BLaER1 treated with 17β-estradiol and CSF1 and Interleukin-3, amounts not matched to agents 10 nM and 100 nM (cell line): ENCODE measurements around the gene SERPINA3.
"Not testable (repeated sequence)": the region's sequence is repeated elsewhere in the genome, so short reads cannot be mapped to it uniquely, and the experiment has no call there.

ENCODE experiments used
- H3K27ac ChIP-seq, 11 experiments: shearing (Covaris generic); formaldehyde crosslinking; 2 replicates each; pipeline ENCODE4 v1.8.1; 2022
- H3K27me3 ChIP-seq, 11 experiments: shearing (Covaris generic); formaldehyde crosslinking; 2 replicates each; pipeline ENCODE4 v1.8.1; 2022
- H3K36me3 ChIP-seq, 11 experiments: shearing (Covaris generic); formaldehyde crosslinking; 2 replicates each; pipeline ENCODE4 v1.8.1; 2022
- H3K4me1 ChIP-seq, 10 experiments: shearing (Covaris generic); formaldehyde crosslinking; 2 replicates each; pipeline ENCODE4 v1.8.1; 2022
- H3K4me2 ChIP-seq, 11 experiments: shearing (Covaris generic); formaldehyde crosslinking; 2 replicates each; pipeline ENCODE4 v1.8.1; 2022
- H3K4me3 ChIP-seq, 10 experiments: shearing (Covaris generic); formaldehyde crosslinking; 2 replicates each; pipeline ENCODE4 v1.8.1; 2022
- H3K9ac ChIP-seq, 11 experiments: shearing (Covaris generic); formaldehyde crosslinking; 2 replicates each; pipeline ENCODE4 v1.8.1; 2022
- H3K9me3 ChIP-seq, 11 experiments: shearing (Covaris generic); formaldehyde crosslinking; replicated peaks in 1 of 11; 2 replicates each; pipeline ENCODE4 v1.8.1; 2022
- H4K20me1 ChIP-seq, 11 experiments: shearing (Covaris generic); formaldehyde crosslinking; 2 replicates each; pipeline ENCODE4 v1.8.1; 2022
- Cebpa-rat ChIP-seq, 11 experiments: shearing (Covaris generic); IDR thresholded peaks; 2 replicates each; pipeline ENCODE4 v1.8.1; 2022

The SERPINA3 gene

GRCh38 chr14:94635154-94635553, 23.0 kb downstream of the SERPINA3 start:
- no peak overlapping the region for H3K4me3 ChIP-seq
- no peak overlapping the region for H3K9ac ChIP-seq
- H3K36me3 ChIP-seq = no peaks in the 10 kb centered on the region
- no peaks in the 10 kb centered on the region for H3K9me3 ChIP-seq
- no peak overlapping the region for H3K27ac ChIP-seq
- TF ChIP-seq Cebpa-rat (IDR thresholded peaks at IDR 0.05) = no peak
- no peaks in the 10 kb centered on the region for H3K4me1 ChIP-seq
- H3K27me3 ChIP-seq = no peaks in the 10 kb centered on the region
- H3K4me2 ChIP-seq = no peak overlapping the region
- no peaks in the 10 kb centered on the region for H4K20me1 ChIP-seq

GRCh38 chr14:94636744-94637412, 24.7 kb downstream of the SERPINA3 start:
- no peak overlapping the region for H3K27ac ChIP-seq
- H3K9ac ChIP-seq = no peak overlapping the region
- no peaks in the 10 kb centered on the region for H3K4me1 ChIP-seq
- no peaks in the 10 kb centered on the region for H3K36me3 ChIP-seq
- H3K9me3 ChIP-seq = no peaks in the 10 kb centered on the region
- no peaks in the 10 kb centered on the region for H4K20me1 ChIP-seq
- TF ChIP-seq Cebpa-rat (IDR thresholded peaks at IDR 0.05) = no peak
- no peak overlapping the region for H3K4me2 ChIP-seq
- H3K4me3 ChIP-seq = no peak overlapping the region
- H3K27me3 ChIP-seq = no peaks in the 10 kb centered on the region

GRCh38 chr14:94637814-94638213, 25.6 kb downstream of the SERPINA3 start:
- not testable (repeated sequence) for H3K36me3 ChIP-seq, H3K9ac ChIP-seq, H3K27ac ChIP-seq

GRCh38 chr14:94638339-94638738, 26.1 kb downstream of the SERPINA3 start:
- no peak overlapping the region for H3K27ac ChIP-seq
- no peak overlapping the region for H3K4me2 ChIP-seq
- no peak overlapping the region for H3K4me3 ChIP-seq
- no peaks in the 10 kb centered on the region for H3K4me1 ChIP-seq
- no peaks in the 10 kb centered on the region for H3K27me3 ChIP-seq
- H3K9ac ChIP-seq = no peak overlapping the region
- H3K9me3 ChIP-seq = no peaks in the 10 kb centered on the region
- no peaks in the 10 kb centered on the region for H3K36me3 ChIP-seq
- TF ChIP-seq Cebpa-rat (IDR thresholded peaks at IDR 0.05) = no peak
- H4K20me1 ChIP-seq = no peaks in the 10 kb centered on the region

More at GRCh38 chr14:94637814-94638213, 25.6 kb downstream of the SERPINA3 start:
- not testable (repeated sequence) for H3K4me2 ChIP-seq, H3K4me1 ChIP-seq, H3K9me3 ChIP-seq, H3K27me3 ChIP-seq, H3K4me3 ChIP-seq, H4K20me1 ChIP-seq

- Histone ChIP-seq H3K9me3 (no peaks in the 10 kb centered on the region), H3K4me3 (no peak overlapping the region), H3K27me3 (no peaks in the 10 kb centered on the region), H3K27ac (no peak overlapping the region), H3K9ac (no peak overlapping the region), H3K36me3 (no peaks in the 10 kb centered on the region), H4K20me1 (no peaks in the 10 kb centered on the region), H3K4me1 (no peaks in the 10 kb centered on the region), H3K4me2 (no peak overlapping the region)
- TF ChIP-seq Cebpa-rat (IDR thresholded peaks at IDR 0.05) = no peak
Observed at GRCh38 chr14:94638961-94639817, 27.0 kb downstream of the SERPINA3 start.

- H3K36me3 ChIP-seq = no peaks in the 10 kb centered on the region
- no peak overlapping the region for H3K27ac ChIP-seq
- peaks cover 0 to 10% (median 0%) of the 10 kb centered on the region in 10 experiments; a peak in 3 of 20 replicates for H3K4me1 ChIP-seq
- no peak overlapping the region for H3K4me3 ChIP-seq
- TF ChIP-seq Cebpa-rat (IDR thresholded peaks at IDR 0.05) = no peak
- H3K27me3 ChIP-seq = no peaks in the 10 kb centered on the region
- H3K4me2 ChIP-seq = no peak overlapping the region
- H3K9me3 ChIP-seq = no peaks in the 10 kb centered on the region
- H4K20me1 ChIP-seq = no peaks in the 10 kb centered on the region
- no peak overlapping the region for H3K9ac ChIP-seq
Observed at GRCh38 chr14:94640721-94641631, 28.8 kb downstream of the SERPINA3 start.

- no peak overlapping the region for H3K27ac ChIP-seq
- H3K9me3 ChIP-seq = no peaks in the 10 kb centered on the region
Observed at GRCh38 chr14:94641632-94641955, 29.4 kb downstream of the SERPINA3 start.

GRCh38 chr14:94643316-94644101, 31.3 kb downstream of the SERPINA3 start:
- H3K36me3 ChIP-seq = peaks cover 0 to under 1% (median 0%) of the 10 kb centered on the region in 11 experiments; a peak in 1 of 22 replicates
- no peak overlapping the region for H3K9ac ChIP-seq
- H3K4me1 ChIP-seq = peaks cover 0 to 20% (median 0%) of the 10 kb centered on the region in 10 experiments; a peak in 5 of 20 replicates
- TF ChIP-seq Cebpa-rat (IDR thresholded peaks at IDR 0.05) = no peak
- no peak overlapping the region for H3K27ac ChIP-seq
- H4K20me1 ChIP-seq = no peaks in the 10 kb centered on the region
- no peaks in the 10 kb centered on the region for H3K27me3 ChIP-seq
- H3K9me3 ChIP-seq = peaks cover 13 to 17% (median 15%) of the 10 kb centered on the region in 11 experiments
- no peak overlapping the region for H3K4me2 ChIP-seq
- H3K4me3 ChIP-seq = no peak overlapping the region

More at GRCh38 chr14:94641632-94641955, 29.4 kb downstream of the SERPINA3 start:
- Histone ChIP-seq H3K4me3 (no peak overlapping the region), H4K20me1 (no peaks in the 10 kb centered on the region), H3K9ac (no peak overlapping the region), H3K4me2 (no peak overlapping the region), H3K4me1 (peaks cover 0 to 14% (median 0%) of the 10 kb centered on the region in 10 experiments; a peak in 5 of 20 replicates), H3K36me3 (no peaks in the 10 kb centered on the region), H3K27me3 (no peaks in the 10 kb centered on the region)
- no peak for TF ChIP-seq Cebpa-rat (IDR thresholded peaks at IDR 0.05)
